GM06990 (cell line): ENCODE measurements around the gene FBLN5.

Source experiments
- DNase-seq: peaks from one replicate; pipeline ENCODE4 v3.0.0-alpha.2; 2011; ENCODE audit not compliant: insufficient read length; ENCODE audit errors: extremely low read depth
- H3K27me3 ChIP-seq: replicated peaks from 2 replicates; pipeline ENCODE4 v1.6.0; 2011; ENCODE audit warnings: low read length; ENCODE audit not compliant: control insufficient read depth, insufficient read depth
- H3K36me3 ChIP-seq: 2 replicates; pipeline ENCODE4 v1.5.1; 2011; ENCODE audit warnings: low read length; ENCODE audit not compliant: control insufficient read depth, insufficient read depth
- H3K4me3 ChIP-seq: replicated peaks from 2 replicates; pipeline ENCODE4 v1.5.1; 2011; ENCODE audit warnings: low read depth, mild to moderate bottlenecking, control low read depth, low read length
- CTCF ChIP-seq: IDR thresholded peaks from 2 replicates; pipeline ENCODE4 v1.5.1; 2011; ENCODE audit warnings: low read length, control low read depth, mild to moderate bottlenecking, inconsistent platforms; ENCODE audit not compliant: insufficient read depth, poor library complexity, severe bottlenecking

The FBLN5 gene

DNA sequence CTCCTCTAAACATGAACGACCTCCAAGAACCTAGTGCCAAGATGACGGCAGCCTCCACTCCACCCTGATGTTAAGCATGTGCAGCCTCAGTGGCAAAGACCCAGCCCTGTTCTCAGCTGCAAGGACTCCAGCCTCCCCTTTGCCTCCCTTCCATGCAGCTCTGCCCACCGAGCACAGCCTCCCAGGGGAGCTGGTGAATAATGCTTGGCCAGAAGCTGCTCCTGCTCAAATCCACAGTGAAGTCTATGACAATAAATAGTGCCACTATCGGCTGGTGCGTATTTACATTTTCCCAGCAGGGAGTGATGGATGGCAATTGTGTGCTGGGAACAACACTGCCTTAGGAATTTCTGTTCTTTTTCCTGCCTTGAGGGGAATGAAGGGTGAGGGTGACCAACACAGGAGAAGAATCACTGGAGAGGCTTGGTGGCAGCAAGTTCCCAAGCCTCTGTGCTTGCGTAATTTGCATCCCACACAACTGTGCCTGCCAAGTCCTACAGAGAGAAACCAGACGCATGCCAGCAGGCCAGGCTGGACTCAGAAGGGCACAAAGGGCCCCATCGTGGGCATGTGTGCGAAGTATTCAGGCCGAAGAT is 50.3 kb downstream of the FBLN5 start:
- Histone ChIP-seq H3K4me3 (no peak overlapping the region), H3K27me3 (no peaks in the 10 kb centered on the region; the same call in 1 of the 2 replicates), H3K36me3 (no peaks in the 10 kb centered on the region)
- DNase-seq, result no peak
- TF ChIP-seq CTCF, result no peak

DNA sequence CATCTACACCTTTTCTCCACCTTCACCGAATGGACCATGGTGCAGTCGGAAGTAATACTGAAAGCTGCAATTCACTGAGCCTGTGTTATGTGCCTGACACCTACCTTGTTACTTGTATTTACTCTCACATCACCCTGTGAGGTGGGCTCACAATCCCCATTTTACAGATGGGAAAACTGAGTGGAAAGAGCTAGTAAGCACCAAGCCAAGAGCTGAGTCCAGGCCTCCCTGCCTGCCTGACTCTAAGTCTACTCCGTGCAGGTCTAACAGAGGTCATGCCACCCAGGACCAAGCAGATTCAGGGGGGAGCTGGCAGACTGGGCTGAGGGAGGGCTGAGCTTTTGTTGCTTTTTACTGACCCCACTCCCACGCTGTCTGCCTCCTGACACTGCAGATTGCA is 51.1 kb downstream of the FBLN5 start:
- H3K4me3 ChIP-seq, result no peak overlapping the region
- H3K27me3 ChIP-seq, result no peaks in the 10 kb centered on the region; the same call in 1 of the 2 replicates
- no peak for TF ChIP-seq CTCF
- H3K36me3 ChIP-seq, result no peaks in the 10 kb centered on the region
- DNase-seq, result no peak

DNA sequence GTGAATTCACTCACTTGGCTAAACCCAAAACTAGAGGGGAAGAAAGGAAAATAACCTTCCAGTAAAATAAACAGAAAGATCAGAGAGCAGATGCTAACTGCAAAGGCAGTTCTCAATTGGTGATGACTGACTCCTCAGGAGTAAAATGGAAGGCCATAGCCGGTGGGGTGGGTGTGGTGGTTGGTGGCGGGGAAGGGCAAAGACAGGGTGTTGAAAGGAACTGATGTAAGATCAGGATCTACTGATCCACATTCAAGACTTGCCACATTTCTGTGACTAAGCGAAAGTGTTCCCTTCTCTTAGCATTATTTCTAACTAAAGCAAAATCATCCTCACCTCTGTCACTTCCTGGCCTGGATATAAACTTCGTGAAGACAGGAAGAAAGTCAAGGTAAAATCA is 53.8 kb downstream of the FBLN5 start:
- no peak for DNase-seq
- Histone ChIP-seq H3K27me3 (no peaks in the 10 kb centered on the region; the same call in 1 of the 2 replicates), H3K4me3 (no peak overlapping the region), H3K36me3 (no peaks in the 10 kb centered on the region)
- no peak for TF ChIP-seq CTCF

DNA sequence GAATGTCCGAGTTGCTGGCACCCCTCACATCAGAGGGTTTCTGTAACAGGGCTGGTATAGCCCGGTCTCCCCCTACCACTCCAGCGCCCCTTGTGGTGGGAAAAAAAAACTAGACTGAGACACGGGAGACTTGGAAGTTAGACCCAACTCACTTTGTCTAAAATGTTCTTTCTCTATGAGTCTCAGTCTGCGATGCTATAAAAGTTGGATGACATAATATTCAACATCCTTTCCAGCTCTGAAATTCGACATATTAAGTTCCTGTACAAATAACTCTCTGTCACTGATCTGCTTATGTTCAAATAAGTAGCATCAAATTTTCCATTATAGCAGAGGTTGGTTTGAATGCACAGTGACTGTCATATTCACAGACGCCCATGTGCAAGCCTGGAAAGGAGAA is 54.5 kb downstream of the FBLN5 start:
- Histone ChIP-seq H3K36me3 (no peaks in the 10 kb centered on the region), H3K27me3 (no peaks in the 10 kb centered on the region; the same call in 1 of the 2 replicates), H3K4me3 (no peak overlapping the region)
- DNase-seq, result no peak
- TF ChIP-seq CTCF, result peak; percentile 81

GRCh38 chr14:91891721-91892220 is 55.7 kb downstream of the FBLN5 start:
- H3K36me3 ChIP-seq, result no peaks in the 10 kb centered on the region

More at GRCh38 chr14:91891721-91892220, 55.7 kb downstream of the FBLN5 start:
- no peaks in the 10 kb centered on the region; the same call in 1 of the 2 replicates for H3K27me3 ChIP-seq
- no peak for DNase-seq
- no peak overlapping the region for H3K4me3 ChIP-seq
- TF ChIP-seq CTCF, result no peak
